ENCODE measurements around the gene SBF1. TPM values are rescaled to one million over a fixed set of nuclear protein-coding genes. Genes with fewer than 3 reads are reported as not detected.

Gene SBF1
- total RNA-seq, 2 donors from 2014 or later, result 60.2 to 77.5 TPM

DNA sequence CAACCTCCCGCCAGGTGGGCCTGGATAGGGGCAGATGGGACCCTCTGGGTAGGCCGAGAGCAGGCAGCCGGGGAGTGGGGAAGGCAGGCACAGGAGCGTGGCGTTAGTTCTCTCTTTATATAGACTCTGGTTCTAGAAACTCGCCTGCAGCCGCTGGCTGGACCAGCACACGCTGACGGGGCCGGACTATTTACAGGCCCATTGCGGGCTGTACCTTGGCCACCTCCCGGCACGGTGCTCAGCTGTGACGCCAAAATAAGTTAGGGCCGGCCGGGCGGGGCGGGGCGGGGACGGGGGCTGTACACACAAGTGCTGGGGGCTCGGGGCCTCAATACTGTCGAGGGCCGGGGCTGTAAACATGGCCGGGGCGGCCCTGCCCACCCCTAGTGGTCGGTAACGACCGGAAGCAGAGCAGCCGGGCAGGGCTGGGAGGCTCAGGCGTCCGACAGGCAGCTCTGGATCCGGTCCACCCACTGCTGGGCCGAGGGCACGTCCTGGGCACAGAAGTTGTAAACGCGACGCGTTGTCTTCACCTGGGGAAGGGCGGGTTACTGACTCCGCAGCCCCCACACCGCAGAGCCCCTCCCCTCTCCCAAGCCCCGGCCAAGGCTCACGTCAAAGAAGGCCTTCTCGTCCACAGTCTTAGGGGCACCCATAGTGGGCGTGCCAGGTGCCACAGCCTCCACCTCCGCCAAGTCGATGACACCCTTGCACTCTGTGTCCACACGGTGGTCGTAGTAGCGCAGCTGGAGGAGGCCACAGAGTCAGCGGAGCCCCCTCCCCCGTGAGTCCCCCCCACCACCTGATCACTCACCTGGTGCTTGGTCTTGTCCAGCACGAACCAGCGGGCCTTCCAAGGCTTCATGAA lies 27.9 kb downstream of the SBF1 start:
- H3K4me1 ChIP-seq, result no peaks in the 10 kb centered on the region
- H3K36me3 ChIP-seq (replicated peaks in 1 of 2; ENCODE audit: insufficient read depth in 1 of 2, low read depth in 2 of 2), result peaks cover 0 to 16% of the 10 kb centered on the region in 2 donors
- no peaks in the 10 kb centered on the region for H3K27me3 ChIP-seq
- WGBS, 2 donors, result 89 to 93% methylated on average over 33 to 51 of the region's 54 CpGs
- intact Hi-C loops (cut with DNase I), result no loop called here
- DNase-seq (no peak), ATAC-seq (no peak)
- no peaks in the 10 kb centered on the region for H3K9me3 ChIP-seq
- H3K4me3 ChIP-seq, result no peak overlapping the region
- no peak for TF ChIP-seq POLR2A (IDR thresholded peaks at IDR 0.05)
- TF ChIP-seq, protein P1, sequence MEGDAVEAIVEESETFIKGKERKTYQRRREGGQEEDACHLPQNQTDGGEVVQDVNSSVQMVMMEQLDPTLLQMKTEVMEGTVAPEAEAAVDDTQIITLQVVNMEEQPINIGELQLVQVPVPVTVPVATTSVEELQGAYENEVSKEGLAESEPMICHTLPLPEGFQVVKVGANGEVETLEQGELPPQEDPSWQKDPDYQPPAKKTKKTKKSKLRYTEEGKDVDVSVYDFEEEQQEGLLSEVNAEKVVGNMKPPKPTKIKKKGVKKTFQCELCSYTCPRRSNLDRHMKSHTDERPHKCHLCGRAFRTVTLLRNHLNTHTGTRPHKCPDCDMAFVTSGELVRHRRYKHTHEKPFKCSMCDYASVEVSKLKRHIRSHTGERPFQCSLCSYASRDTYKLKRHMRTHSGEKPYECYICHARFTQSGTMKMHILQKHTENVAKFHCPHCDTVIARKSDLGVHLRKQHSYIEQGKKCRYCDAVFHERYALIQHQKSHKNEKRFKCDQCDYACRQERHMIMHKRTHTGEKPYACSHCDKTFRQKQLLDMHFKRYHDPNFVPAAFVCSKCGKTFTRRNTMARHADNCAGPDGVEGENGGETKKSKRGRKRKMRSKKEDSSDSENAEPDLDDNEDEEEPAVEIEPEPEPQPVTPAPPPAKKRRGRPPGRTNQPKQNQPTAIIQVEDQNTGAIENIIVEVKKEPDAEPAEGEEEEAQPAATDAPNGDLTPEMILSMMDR (IDR thresholded peaks at IDR 0.05), result no peak
- no peak overlapping the region for H3K27ac ChIP-seq

DNA sequence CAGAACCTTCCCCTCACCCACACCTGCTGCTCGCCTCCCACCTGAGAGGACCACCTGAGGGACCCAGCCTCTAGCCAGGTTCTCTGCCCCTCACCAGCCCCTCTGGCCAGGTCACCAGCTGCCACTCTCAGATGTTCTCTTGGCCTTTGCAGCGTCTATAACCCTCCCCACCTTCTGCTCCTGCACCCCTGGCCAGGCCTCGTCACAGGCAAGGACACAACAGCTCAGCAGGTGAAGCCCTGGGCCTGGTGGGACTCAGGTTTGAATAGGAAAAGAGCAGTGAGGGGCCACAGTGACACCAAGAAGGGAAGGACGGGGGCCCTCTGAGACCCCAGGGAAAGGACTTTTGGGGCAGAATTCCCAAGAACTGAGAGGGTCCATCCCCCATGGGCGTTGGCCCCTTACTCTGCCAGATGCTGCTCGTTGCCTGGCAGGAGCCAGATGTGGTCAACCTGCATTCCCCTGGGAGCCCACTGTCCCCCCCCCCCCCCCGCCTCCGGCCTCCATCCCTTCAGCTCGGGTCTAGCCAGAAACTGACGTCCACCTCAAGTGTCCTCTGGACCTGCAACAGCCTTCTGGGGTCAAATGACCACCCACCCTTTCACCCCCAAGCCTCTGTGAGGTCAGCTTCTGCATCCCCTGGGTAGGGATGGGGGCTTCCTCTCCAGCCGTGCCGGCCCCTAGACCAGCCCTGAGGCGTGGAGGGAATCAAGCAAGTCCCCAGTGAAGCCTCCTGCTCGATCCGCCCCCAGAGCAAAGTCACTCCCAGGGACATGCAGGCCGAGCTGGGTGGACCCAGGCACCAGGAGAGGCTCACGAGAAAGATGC lies 28.7 kb downstream of the SBF1 start:
- Histone ChIP-seq H3K4me1 (no peaks in the 10 kb centered on the region), H3K9me3 (no peaks in the 10 kb centered on the region), H3K27ac (peak overlapping the region in 1 of 4 donors; percentile 8), H3K4me3 (no peak overlapping the region), H3K36me3 (replicated peaks in 1 of 2; ENCODE audit: insufficient read depth in 1 of 2, low read depth in 2 of 2) (peaks cover 0 to 16% of the 10 kb centered on the region in 2 donors), H3K27me3 (no peaks in the 10 kb centered on the region)
- no peak for TF ChIP-seq POLR2A (IDR thresholded peaks at IDR 0.05)
- TF ChIP-seq, protein P1 (IDR thresholded peaks at IDR 0.05), result no peak
- no peak for ATAC-seq
- DNase-seq, result no peak
- WGBS, 2 donors, result 75 to 85% methylated on average over 11 to 17 of the region's 17 CpGs
- intact Hi-C loops (cut with DNase I), result no loop called here

DNA sequence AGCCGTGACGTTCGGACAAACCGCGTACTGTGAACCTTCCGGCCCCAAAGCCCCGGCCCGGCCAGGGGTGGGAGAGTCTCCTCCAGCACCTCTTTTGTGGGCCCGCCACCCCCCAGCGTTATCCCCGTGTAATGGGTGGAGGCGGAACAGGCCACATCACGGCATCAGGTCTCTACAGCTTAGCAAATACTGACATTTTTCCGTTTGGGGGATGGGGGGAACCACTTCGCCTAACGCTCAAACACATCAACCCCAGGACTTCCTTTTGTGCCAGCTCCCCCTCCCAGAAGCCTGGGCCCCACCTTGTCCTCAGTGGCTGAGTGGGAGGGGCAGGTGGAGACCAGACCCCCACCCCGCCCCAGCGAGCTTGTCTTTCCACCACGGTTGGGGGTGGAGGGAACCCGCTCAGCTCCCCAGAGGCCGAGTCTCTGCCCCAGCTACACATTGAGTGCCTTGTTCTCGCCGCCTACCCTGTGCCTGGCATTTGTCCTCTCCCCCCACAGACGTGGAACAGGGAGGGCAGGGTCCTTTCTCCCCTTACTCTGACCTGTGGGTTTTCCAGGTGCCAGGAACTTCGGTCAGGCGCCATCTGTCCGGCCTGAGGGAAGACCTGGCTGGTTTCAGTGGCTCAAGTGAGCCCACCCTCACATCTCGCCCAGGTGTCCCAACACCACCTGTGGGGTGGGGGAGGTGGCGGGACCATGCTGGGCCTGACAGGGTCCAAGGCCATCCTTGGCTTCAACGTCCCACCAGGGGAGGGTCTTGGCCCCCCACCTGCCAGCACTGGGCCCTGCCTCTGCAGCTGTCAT lies 29.6 kb downstream of the SBF1 start:
- WGBS, 2 donors, result 61 to 77% methylated on average over 5 to 29 of the region's 30 CpGs
- ATAC-seq (no peak), DNase-seq (peak in 1 of 4 donors; percentile 17)
- intact Hi-C loops (cut with DNase I), result no loop called here
- TF ChIP-seq, protein P1 (IDR thresholded peaks at IDR 0.05), result no peak
- TF ChIP-seq POLR2A (IDR thresholded peaks at IDR 0.05), result no peak
- H3K4me1 ChIP-seq, result no peaks in the 10 kb centered on the region
- H3K27ac ChIP-seq, result peak overlapping the region in 3 of 4 donors; percentile 8 to 49 (median 15)
- H3K9me3 ChIP-seq, result no peaks in the 10 kb centered on the region
- H3K27me3 ChIP-seq, result no peaks in the 10 kb centered on the region
- no peak overlapping the region for H3K4me3 ChIP-seq
- H3K36me3 ChIP-seq (replicated peaks in 1 of 2; ENCODE audit: insufficient read depth in 1 of 2, low read depth in 2 of 2), result peaks cover 0 to 20% of the 10 kb centered on the region in 2 donors

DNA sequence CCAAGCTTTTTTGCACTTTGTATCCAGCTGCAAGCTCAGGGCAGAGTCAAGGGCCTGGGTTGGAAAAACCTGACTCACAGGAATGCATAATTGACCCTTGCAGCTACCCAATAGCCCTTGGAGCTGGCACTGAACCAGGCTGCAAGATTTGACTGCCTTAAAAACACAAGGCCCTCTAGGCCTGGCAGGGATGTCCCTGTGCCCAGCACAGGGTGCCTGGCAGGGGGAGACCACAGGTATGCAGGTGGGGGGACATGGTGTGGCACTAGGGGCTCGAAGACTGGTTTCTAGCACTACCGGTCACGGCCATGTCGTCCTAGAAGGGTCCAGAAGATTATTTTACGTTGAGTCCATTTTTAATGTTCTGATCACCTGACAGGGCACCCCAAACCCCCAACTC lies 30.2 kb downstream of the SBF1 start:
- peak overlapping the region in 2 of 4 donors; percentile 15 to 49 for H3K27ac ChIP-seq
- TF ChIP-seq, protein P1 (IDR thresholded peaks at IDR 0.05), result no peak
- no peak for TF ChIP-seq POLR2A (IDR thresholded peaks at IDR 0.05)
- H3K4me3 ChIP-seq, result no peak overlapping the region
- H3K36me3 ChIP-seq (replicated peaks in 1 of 2; ENCODE audit: insufficient read depth in 1 of 2, low read depth in 2 of 2), result peaks cover 0 to 24% of the 10 kb centered on the region in 2 donors
- DNase-seq (peak in 3 of 4 donors; percentile 44 to 59 (median 49)), ATAC-seq (no peak)
- no peaks in the 10 kb centered on the region for H3K27me3 ChIP-seq
- intact Hi-C loops (cut with DNase I), result no loop called here
- H3K4me1 ChIP-seq, result no peaks in the 10 kb centered on the region
- H3K9me3 ChIP-seq, result no peaks in the 10 kb centered on the region
- 83 to 87% methylated on average over 5 of the region's 5 CpGs for WGBS, 2 donors

Measured in body of pancreas (tissue), 4 donors.